ENCODE results near the gene KIF16B.

- no peak for TF ChIP-seq CTCF (IDR thresholded peaks at IDR 0.05; ENCODE audit: control extremely low read depth in 1 of 3, insufficient read depth in 1 of 3, low read depth in 1 of 3, low read length in 3 of 3)
- no peak for TF ChIP-seq YY1 (IDR thresholded peaks at IDR 0.05; ENCODE audit: low read depth, low read length)
- TF ChIP-seq MAX (IDR thresholded peaks at IDR 0.05): no peak
- no peak for TF ChIP-seq JUN (IDR thresholded peaks at IDR 0.05; ENCODE audit: low read depth, low read length)
- no peak for TF ChIP-seq RFX5 (IDR thresholded peaks at IDR 0.05; ENCODE audit: borderline replicate concordance, low read depth, low read length)
- TF ChIP-seq RAD21 (IDR thresholded peaks at IDR 0.05 in 1 of 2, conservative IDR thresholded peaks at IDR 0.05 in 1 of 2; ENCODE audit: low read depth in 2 of 2, low read length in 2 of 2): no peak
Observed at GRCh38 chr20:16479666-16480065, 93.6 kb downstream of the KIF16B start.

Data from H1 (cell line).